Endometrial microvascular endothelial cells (primary cell): ENCODE measurements around the gene NPFFR1. TPM values are rescaled to one million over a fixed set of nuclear protein-coding genes. Genes with fewer than 3 reads are reported as not detected.
"Not testable (repeated sequence)": the region's sequence is repeated elsewhere in the genome, so short reads cannot be mapped to it uniquely, and the experiment has no call there.

Experiments
- in situ Hi-C: cut with HindIII; loops from 2 replicates; pipeline ENCODE4 v1.10.0; 2017; ENCODE audit warnings: low sequenced_read_pairs, low pct_unique_long_range_greater_than_20kb; ENCODE audit errors: inconsistent ontology term
- total RNA-seq: library from RNA; depleted of rRNA; stranded (reverse); fragments of >200 nt; gene quantifications from one replicate; pipeline ENCODE4 v1.2.3, GENCODE V29; 2015; ENCODE audit errors: inconsistent ontology term

NPFFR1 gene
- total RNA-seq, 1 donor from 2014 or later = not detected

- in situ Hi-C loops = not testable (repeated sequence)
These were observed 45.8 kb downstream of the NPFFR1 start for GRCh38 chr10:70237958-70238536.

DNA sequence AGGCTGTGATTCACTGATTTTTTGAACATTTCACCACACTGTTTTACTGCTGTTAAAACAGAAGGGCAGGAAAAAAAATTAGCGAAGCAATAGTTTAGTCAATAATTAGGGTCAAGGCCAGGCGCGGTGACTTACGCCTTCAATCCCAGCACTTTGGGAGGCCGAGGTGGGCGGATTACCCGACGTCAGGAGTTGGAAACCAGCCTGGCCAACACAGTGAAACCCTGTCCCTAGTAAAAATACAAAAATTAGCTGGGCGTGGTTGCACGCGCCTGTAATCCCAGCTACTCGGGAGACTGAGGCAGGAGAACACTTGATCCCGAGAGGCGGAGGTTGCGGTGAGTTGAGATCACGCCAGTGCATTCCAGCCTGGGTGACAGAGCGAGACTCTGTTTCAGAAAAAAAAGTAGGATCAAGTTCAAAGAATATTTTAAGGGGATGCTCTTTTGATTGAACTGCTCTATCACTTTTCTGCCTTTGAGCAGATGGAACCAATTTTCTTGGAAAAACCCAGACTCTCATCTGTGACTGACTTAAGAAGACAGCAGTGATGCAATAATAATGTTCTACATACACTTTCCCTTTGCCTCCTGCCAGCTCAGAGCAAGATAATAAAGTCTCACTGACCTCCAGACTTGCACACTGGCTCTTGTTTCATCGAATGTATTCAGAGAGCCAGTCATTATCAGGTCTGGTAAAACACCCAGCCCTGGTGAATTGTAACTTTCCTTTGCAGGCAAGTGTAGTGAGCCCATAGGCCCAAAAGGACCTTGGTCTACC is 48.9 kb downstream of the NPFFR1 start:
- in situ Hi-C loops = no loop called here

DNA sequence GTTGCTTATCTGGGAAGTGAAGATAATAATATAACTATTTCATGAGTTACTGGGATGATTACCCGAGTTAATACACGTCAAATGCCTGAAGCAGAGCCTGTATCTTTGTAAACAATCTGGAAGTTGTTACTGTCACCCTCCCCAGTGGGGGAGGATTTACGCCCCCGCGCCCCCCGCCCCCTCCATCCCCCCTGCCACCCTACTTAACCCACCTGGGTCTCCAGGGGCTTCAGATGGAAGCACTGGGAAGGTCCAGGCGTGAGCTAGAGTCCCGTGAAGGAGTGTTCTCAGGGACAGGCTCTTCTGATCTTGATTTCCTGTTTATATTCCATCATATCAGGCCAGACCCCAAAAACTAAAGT is 49.9 kb downstream of the NPFFR1 start:
- in situ Hi-C loops = no loop called here

- in situ Hi-C loops = no loop called here
These were observed 50.5 kb downstream of the NPFFR1 start, which contains the start of gene PPA1 for GRCh38 chr10:70233109-70233938. TSS of gene PPA1 (minus strand) at chr10:70233429. CDS start at chr10:70233327, 102 bp downstream.

GRCh38 chr10:70232859-70233108 is 51.0 kb downstream of the NPFFR1 start:
- in situ Hi-C loops = no loop called here

DNA sequence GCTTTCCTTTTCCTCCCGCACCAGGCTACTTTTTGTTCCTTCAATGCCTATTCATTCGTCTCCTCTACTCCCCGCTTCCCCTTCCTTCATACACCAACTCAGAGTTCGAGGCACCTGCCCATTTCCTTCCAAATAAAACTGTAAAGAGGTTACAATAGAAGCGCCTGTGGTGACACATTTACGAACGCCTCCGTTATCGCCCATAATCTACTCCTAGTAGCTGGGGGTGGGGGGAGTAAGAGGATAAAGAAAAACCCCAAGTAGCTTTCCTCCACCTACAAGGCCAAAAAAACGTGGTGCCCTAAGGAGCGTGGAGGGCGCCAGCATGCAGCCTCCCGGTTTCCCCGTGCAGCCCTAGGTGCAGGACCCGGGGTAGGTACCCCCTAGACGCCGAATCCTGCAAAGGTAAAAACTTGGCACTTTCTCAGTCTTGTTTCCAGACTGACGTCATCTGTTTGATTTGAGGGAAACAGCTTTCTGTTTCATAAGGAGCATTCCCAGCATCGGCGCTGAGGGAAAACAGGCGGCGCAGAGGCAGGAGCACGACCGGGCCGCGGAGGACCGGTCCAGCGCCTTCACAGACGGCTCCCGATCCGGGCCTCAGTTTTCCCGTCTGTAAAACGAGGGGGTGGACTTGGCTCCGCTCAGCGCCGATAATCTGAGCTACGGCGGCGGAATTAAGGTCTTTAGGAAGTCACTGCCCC is 51.5 kb downstream of the NPFFR1 start:
- in situ Hi-C loops = no loop called here

- in situ Hi-C loops = no loop called here
These were observed 55.3 kb downstream of the NPFFR1 start for GRCh38 chr10:70228491-70228890.

DNA sequence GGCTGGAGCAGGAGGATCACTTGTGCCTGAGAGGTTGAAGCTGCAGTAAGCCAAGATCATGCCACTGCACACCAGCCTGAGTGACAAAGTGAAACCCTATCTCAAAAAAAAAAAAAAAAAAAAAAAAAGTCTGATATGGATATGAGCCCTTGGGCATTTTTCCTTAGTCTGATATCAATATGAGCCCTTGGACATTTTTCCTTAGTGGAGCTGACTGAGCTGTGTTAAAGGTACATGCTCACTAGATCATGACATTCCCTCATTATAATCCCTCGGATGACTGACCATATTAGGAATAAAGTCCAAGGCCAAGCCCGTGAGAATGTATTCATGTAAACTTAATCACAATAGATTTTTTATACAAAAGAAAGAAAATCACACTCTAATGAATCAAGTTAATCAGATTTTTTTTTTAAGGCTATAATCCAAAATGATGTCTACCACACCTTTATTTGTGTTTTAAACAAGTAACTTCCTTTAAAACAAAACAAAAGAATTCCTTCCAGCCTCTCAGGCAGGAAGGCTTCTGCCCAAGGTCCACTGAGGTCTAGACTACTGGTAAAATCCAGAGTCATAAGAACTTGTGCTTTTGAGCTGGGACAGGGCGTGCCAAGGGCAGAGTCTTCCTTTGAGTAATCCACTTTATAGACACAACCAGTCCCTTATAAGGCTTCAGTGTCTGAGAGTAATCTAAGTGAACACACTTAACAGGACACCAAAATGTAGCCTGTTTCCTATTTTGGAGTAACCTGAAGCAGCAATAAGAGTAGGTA is 56.1 kb downstream of the NPFFR1 start:
- in situ Hi-C loops = no loop called here

DNA sequence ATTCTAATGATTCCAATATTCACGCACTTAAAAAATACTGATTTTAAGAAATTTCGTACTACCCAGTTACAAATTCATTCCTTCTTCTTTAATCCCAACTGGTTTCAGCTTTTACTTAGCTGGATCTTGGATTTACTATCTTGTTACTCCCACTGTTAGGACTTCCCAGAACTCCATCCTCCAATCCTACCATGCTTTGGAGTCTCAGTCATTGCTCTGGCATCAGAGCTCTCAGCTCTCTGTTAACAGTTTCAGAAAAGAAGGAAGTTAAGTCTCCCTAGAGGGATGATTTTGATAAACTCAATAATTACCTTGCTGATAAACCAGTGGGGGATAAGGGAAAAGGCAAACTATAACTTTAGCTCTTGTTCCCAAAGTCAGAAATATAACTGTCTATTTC is 60.1 kb downstream of the NPFFR1 start:
- in situ Hi-C loops = no loop called here

DNA sequence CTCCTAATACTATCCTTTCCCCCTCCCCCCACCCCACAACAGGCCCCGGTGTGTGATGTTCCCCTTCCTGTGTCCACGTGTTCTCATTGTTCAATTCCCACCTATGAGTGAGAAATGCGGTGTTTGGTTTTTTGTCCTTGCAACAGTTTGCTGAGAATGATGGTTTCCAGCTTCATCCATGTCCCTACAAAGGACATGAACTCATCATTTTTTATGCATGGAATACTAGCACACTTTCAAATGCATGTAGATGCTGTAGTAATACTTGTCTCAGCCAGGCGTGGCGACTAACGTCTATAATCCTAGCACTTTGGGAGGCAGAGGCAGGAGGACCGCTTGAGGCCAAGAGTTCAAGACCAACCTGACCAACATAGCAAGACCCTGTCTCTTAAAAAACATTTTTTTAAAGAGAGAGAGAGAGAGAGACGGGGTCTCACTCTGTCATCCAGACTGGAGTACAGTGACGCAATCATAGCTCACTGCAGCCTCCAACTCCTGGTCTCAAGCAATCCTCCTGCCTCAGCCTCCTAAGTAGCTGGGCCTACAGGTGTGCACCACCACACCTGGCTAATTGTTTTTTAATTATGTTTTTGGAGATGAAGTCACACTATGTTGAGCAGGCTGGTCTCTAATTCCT is 60.9 kb downstream of the NPFFR1 start:
- in situ Hi-C loops = not testable (repeated sequence)

DNA sequence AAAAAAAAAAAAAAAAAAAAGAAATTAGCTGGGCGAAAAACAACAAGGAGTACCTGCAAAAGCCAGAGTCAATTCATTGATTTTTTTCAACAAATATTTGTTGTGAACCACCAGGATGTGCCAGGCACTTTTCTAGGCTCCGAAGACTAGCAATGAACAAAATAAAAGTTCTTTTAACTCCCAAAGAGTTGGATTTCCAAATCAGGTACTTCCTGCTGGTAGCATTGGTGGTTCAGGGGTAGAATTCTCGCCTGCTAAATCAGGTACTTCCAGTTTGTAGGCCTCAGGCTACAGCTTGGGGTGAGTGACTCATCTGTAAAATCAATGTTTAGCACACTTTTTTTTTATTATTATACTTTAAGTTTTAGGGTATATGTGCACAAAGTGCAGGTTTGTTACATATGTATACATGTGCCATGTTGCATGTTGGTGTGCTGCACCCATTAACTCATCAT is 61.4 kb downstream of the NPFFR1 start:
- in situ Hi-C loops = no loop called here

DNA sequence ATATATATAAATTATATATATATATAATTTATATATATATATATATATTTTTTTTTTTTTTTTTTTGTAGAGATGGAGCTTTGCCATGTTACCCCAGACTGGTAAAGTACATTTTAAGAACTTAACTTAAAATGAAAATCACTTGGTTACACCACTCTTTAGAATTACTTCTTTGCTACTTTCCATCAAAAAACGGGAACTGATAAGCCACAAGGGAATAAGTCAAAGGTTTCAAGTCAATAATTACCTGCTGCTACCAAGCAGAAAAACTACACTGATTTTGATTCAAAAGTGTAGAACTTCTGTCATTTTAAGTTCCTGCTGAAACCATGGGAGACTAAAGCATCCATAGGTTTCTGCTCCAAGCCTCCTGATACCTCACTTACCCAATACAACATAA is 62.8 kb downstream of the NPFFR1 start:
- in situ Hi-C loops = no loop called here

DNA sequence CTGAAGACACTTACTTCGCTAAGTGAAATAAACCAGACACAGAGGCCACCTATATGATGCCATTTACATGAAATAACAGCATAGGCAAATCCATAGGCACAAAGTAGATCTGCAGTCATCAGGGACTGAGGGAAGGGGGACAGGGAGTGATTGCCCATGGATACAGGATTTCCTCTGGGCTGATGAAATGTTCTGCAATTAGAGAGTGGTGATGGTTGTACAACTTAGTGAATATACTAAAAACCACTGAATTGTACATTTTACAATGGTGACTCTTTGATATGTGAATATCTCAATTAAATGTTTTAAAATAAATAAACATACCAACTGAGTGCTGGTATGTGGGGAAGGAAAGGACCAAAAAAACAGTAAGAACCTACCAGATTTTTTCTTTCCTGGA is 70.9 kb downstream of the NPFFR1 start:
- in situ Hi-C loops = no loop called here

- in situ Hi-C loops = no loop called here
These were observed 71.5 kb downstream of the NPFFR1 start for GRCh38 chr10:70212277-70212676.

GRCh38 chr10:70206762-70207161 is 77.0 kb downstream of the NPFFR1 start:
- in situ Hi-C loops = no loop called here

DNA sequence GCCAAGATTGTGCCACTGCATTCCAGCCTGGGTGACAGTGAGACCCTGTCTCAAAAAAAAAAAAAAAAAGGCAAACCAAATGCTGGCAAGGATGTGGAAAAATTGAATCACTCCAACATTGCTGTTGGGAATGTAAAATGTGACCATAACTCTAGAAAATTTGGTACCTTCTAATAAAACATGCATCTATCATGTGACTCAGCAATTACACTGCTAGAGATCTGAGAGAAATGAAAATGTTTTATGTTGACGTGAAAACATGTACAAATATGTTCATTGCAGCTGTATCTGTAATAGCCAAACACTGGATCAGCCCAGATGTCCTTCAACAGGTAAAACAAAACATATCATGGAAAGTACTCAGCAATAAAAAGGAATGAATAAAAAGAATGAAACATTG is 82.7 kb downstream of the NPFFR1 start:
- in situ Hi-C loops = no loop called here

DNA sequence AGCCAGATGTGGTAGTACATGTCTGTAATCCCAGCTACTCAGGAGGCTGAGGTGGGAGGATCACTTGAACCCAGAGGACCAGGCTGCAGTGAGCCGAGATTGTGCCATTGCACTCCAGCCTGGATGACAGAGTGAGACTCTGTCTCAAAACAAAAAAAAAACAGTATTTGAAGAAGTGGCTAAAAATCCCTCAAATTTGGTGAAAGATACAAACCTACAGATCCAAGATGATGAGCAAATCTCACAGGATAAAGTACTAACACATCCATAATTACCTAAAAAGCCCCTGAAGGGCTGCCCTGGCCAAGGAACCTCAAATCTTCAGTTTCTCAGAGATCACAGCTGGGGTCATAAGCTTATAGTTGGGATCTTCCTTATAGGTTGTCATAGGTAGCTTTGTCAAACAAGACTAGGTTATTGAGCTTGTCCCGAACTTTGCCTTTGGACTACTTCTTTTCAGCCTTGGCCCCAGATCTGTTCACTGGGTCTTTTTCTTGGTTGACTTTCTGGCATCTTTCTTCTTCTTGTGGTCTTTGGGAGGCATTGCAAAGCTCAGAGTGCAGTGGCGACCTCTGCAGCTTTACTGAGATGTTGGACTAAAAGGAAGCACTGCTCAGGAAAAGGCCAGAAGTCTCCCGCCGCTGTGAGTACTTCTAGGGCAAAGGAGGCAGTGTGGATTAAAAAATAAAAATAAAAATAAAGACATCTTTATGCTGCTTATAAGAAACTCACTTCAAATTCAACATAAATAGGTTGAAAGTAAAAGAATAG is 84.9 kb downstream of the NPFFR1 start:
- in situ Hi-C loops = no loop called here
